HG03565 (cell line): ENCODE results near the gene CPLANE2.
"Not testable (repeated sequence)": the region's sequence is repeated elsewhere in the genome, so short reads cannot be mapped to it uniquely, and the experiment has no call there.

Experiments
- ATAC-seq: cut with Tn5 transposase; IDR thresholded peaks from one replicate; pipeline ENCODE4 v1.9.1; 2021; ENCODE audit warnings: mild to moderate bottlenecking, moderate library complexity; ENCODE audit not compliant: unreplicated experiment

Gene CPLANE2, protein sequence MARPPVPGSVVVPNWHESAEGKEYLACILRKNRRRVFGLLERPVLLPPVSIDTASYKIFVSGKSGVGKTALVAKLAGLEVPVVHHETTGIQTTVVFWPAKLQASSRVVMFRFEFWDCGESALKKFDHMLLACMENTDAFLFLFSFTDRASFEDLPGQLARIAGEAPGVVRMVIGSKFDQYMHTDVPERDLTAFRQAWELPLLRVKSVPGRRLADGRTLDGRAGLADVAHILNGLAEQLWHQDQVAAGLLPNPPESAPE

DNA sequence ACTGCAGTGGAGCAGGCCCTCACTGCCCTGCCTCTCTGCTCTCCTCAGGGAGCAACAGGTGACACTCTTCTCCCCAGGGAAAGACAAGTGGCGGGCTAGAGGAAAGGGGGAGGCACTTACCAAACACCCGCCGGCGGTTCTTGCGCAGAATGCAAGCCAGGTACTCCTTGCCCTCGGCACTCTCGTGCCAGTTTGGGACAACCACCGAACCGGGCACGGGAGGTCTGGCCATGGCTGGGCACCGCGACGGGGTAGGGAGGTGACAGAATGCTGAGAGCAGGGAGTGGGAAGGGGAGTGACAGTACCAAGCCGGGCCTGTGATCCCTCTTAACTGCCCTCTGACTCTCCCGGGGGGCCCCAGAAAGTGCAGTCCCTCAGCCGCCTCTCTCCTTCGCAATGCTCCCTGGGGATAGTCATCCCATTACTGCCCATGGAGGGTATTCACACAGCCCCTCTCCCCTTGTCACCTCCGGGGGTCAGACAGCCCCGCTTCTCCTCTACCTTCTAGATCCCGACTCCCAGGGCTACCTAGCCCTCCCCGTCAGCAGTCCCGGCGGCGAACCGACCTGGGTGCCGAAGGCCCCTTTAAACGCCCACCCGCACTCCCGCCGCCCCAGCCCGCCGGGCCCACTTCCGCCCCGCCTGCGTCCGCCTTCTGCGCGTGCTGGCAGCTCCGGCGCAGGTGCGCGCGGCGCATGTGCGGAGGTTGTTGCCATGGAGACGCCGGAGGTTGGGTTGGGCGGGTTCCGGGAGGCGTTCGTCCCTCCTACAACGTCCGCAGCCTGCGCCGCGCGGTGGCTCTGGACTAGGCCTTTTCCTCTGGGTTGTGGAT, at the start of gene CPLANE2:
Gene CPLANE2 (minus strand): TSS at position 673 of the 832 bp plus-strand sequence. CDS start 441 bp downstream, at position 232.
- peak; percentile 71 for ATAC-seq

DNA sequence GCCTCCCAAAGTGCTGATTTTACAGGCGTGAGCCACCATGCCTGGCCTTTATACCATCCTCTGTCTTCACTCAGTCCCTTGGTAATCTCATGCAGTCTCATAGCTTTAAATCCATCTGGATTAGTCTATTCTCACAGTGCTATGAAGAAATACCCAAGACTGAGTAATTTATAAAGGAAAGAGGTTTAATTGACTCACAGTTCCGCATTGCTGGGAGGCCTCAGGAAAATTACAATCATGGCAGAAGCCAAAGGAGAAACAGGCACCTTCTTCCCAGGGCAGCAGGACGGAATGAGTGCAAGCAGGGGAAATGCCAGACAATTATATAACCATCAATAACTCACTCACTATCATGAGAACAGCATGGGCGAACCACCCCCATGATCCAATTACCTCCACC, 49.1 kb upstream of the CPLANE2 start:
- no peak for ATAC-seq

DNA sequence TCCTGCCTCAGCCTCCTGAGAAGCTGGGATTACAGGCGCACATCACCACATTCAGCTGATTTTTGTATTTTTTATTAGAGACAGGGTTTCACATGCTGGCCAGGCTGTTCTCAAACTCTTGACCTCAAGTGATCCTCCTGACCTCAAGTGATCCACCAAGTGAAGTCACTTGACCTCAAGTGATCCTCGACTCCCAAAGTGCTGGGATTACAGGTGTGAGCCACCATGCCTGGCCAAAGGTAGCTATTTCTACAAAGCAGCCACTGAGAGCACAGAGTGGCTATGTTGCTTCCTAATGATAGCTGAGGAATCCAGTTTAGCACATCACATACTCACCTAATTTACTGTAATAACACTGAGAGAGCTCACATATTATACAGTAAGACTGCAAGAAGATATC, 44.8 kb upstream of the CPLANE2 start:
- ATAC-seq, result no peak

DNA sequence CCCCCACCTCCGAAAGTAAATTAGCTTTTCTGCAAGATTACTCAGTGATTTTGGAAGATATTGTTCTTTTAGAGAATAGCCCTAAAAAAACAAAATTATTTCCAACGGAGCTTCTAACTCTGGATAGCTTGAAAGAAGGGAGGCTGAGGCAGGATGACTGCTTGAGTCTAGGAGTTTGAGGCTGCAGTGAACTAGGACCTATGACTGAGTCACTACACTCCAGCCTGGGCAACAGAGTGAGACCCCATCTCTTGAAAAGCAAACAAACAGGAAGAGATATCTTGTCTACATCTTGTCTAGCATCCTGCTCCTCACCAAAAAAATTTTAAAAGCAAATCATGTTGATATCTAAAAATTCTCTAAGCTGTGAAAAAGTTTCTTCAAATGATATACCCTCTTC, 42.2 kb upstream of the CPLANE2 start:
- ATAC-seq, result no peak

DNA sequence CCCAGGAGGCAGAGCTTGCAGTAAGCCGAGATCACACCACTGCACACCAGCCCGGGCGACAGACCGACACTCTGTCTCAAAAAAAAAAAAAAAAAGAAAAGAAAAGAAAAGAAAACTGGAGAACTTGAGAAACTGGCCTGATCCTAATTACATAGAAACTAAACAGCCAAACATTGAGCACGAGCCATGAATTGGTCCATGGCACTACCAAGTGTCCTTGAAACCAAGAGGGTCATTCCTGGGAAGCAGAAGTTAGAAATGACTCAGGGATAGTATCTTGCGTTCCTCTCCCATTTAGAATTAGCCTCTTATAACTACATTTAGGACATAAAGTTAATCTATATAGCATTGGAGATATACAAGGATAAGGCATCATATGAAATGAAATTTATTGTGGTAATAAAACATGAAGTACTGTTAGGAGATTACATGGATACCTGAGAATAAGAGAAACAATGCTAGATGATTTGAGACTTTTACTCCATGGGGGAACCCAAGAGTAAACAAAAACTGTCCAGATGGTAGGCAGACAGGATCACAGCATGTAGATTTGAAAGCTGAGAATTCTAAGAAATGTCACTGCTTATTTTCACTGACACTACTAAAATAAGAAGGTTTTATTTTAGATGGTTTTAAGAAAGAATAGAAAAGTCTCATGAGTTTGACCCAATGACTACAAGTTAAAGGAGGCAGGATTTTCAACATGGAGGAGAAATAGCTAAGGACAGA, 39.5 kb upstream of the CPLANE2 start:
- no peak for ATAC-seq

DNA sequence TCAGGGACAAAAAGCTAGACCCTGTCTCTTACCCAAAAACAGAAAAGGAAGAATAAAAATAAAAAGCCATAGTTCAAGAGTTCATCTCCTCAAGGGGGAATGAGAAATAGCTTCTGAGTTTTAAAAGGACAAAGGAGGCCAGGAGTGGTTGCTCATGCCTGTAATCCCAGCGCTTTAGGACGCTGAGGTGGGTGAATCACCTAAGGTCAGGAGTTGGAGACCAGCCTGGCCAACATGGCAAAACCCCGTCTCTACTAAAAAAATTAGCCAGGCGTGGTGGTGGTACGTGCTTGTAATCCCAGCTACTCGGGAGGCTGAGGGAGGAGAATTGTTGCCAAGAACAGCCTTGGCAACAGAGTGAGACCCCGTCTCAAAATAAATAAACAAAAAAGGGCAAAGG, 38.6 kb upstream of the CPLANE2 start:
- no peak for ATAC-seq

DNA sequence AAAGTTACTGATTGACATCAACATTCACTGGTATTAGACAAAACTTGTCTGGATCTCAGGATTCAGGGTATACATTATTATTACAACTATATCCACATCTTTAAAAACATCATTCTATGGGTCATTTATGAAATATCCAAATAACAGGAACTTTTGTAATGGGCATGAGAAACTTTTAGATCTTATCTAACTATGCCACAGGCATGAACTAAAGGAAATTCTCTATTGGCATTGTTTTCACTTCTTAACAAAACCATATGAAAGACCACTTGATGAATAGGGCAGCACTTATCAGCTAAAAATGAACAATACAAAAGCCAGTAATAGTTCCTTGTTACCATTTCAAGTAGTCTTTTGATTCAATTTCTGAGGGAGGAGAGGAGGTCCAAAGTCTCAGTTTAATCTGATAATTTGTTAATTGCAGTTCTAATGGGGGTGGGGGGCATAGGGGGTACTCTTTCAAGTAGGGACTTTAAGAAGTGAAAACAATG, 30.8 kb upstream of the CPLANE2 start:
- ATAC-seq, result no peak

DNA sequence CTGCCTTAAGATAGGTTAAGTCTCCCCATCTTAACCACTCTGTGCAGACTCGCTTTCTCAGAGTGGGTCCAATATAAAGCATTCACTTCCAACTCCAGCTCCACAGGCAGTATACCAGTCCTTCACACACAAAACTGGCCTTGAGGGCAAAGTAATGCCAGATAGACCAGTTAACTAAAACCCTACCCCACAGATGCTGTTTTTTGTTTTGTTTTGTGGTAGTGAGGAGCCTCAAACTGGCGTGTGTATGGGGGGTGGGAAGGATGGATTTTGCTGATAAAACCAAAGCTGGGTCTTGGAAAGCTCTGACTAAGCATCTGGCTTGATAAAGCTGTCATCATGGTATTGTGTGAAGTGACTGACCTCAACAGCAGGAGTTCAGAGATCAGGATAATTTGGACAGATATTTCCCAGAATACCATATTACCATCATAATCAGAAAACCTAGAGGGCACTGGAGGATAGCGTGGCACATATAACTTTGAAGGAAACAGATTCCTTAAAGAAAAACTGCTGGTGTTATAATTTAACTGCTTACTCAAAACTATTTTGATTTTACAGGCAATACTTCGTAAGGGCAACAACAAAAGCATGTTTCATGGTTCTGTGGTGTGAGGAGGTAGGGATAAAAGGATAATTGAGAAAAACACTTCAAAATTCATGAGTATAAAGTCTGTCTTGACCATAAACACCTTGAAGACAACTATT, 29.6 kb upstream of the CPLANE2 start:
- ATAC-seq, result no peak

DNA sequence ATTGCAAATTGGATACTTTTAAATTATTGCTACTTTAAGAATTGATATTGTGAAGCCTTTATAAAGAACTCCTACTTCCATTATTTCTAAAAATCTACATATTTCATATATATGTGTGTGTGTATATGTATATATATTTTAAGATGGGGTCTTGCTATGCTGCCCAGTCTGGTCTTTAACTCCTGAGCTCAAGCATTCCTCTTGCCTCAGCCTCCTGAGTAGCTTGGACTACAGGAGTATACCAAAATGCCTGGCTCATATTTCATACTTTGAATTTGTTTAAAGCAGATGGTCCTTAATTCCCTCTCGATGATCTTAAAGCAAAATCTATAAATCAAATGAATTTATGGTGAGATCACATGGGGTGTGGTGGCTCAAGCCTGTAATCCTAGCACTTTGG, 25.1 kb upstream of the CPLANE2 start:
- no peak for ATAC-seq

DNA sequence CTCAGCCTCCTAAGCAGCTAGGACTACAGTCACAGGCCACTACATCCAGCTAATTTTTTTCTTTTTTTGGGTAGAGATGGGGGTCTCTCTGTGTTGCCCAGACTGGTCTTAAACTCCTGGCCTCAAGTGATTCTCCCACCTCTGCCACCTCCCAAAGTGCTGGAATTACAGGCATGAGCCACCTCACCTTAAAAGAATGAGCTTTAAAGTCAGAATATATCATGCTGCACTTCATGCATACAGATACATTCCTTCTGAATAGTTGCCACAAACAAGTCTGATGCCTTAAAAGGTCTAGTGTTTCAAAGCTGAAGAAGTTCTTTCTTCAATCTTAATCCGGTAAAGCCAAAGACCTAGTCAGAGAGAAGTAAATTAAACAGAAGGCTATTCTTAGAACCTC, 23.8 kb upstream of the CPLANE2 start:
- ATAC-seq, result no peak

DNA sequence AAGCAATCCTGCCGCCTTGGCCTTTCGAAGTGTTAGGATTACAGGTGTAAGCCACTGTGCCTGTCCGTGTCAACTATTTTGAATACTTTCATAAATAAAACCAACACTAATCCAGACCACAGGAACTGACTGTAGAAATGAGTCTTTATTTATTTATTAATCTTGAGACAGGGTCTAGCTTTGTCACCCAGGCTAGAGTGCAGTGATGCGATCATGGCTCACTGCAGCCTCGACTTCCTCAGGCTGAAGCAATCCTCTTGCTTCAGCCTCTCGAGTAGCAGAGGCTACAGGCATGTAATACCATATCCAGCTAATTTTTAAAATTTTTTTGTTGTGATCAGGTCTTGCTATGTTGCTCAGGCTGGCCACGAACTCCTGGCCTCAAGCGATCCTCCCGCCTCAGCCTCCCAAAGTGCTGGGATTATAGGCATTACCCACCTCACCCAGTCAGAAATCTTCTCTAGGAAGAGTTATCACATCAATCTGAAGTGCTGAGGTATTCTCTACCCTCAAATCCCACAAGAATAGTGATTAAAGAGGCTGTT, 21.7 kb upstream of the CPLANE2 start:
- no peak for ATAC-seq

DNA sequence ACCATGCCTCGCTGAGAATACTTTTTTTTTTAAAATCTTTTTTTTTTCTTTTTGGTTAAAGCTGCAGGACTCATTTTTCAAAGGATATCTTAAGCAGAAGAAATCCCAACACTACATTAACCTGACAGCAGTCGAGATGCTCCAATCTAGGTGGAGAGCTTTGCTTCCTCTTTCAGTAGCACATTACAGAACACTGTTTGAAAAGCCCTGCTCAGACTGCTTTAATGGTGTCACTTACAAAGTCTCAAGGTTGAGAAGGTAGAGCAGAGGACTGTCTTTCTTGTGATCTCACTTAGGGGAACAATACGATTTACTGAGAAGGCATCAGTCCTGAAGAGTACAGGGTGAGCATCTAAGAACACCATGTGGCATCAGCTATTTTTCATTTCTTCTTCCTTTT, 21.0 kb upstream of the CPLANE2 start:
- no peak for ATAC-seq

DNA sequence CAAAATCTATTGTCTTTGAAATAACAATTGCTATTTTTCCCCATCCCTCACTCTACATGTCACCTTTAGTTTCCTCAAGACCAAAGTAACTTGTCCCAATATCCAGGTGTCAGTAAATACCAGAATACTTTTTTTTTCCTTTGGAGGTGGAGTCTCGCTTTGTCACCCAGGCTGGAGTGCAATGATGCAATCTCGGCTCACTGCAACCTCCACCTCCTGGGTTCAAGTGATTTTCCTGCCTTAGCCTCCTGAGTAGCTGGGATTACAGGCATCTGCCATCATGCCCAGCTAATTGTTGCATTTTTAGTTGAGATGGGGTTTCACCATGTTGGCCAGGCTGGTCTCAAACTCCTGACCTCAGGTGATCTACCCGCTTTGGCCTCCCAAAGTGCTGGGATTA, 20.6 kb upstream of the CPLANE2 start:
- ATAC-seq, result not testable (repeated sequence)

DNA sequence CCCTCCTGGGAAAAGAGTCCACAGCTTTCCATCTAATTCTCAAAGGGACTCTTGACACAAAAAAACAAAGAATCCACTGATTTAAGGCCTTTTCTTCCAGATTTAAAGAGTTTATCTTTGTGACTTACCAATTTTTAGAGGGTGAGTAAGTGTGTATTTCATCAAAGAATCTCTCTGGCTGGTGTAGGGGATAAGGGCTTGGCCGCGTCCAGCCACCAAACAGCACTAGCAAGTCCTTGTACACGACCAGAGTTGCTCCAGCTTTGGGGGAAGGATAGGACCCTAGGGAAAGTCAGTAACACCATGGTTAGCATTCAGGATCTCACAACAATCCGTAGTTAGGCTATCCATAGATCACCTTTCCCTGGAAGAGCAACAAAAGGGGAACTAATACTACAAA, 19.5 kb upstream of the CPLANE2 start:
- ATAC-seq, result no peak

DNA sequence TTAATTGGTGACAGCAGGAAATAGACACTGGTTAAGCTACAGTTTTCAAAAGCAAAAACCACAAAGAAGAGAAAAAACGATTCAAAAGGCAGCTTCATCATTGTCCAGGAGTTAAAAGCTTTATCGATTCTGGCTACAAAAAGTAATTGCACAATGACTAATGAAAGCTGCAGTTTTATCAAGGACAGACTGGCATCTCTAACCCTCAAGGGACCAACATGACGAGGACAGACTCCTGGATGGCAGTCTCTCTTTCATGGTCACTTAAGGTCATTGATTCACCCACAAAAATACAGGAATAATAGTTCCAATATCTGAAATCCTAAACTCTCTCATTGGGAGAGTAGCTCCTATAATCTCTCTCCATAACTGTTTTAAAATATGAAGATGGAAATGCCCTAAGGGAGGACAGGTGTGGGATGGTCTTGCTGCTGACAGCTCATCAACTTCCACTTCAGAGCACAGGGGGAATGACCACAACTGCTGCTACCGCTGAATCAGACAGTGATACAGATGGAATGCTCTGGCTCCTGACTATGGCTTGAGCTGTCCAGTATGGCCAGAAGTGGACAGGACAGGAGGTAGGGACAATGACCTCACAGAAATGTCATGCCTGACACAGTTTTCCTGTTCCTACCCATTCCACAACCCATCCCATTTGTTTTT, 17.4 kb upstream of the CPLANE2 start:
- ATAC-seq, result no peak

DNA sequence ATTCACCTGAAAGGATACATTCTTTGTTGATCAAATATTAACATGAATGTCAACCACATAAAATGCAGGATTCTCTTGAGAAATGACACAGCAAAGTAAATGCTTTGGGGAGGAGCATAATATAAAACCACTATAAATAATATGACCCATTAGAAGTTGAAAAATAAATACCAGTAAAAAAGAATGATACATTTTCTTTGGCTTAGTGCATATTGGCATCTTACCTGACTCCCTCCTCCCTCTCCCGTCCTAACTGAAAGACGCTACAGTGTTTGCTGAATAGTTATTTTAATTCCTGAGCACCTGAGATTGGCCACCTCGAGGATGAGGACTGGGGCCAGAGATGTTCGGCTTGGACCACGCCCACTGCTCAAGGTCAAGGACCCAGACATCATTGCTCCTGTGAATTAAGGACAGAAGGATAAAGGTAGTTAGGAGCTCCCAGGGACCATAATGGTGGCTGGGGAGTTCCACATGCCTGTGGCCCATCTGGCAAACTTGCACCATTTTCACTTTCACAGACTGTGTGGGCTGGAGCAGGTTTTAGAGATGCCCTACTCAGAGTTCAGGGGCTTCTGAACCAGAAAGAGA, 16.4 kb upstream of the CPLANE2 start:
- no peak for ATAC-seq

DNA sequence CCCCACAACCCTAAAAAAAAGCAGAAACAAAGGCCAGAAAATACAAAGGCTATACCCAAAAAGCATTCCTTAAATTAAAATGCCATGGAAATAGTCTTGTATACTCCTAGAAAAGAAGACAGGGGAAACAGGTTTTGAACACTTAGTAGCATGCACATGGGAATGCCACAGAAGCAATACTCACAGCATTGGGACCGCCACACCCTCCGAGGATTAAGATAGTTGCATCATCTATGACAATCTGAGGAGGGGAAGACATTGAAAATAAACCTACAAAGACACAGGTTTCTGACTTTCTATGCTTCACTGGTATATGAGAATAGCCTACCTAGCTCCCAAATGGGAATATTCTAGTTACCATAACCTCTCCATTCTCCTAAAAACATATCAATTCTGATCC, 15.9 kb upstream of the CPLANE2 start:
- ATAC-seq, result no peak

DNA sequence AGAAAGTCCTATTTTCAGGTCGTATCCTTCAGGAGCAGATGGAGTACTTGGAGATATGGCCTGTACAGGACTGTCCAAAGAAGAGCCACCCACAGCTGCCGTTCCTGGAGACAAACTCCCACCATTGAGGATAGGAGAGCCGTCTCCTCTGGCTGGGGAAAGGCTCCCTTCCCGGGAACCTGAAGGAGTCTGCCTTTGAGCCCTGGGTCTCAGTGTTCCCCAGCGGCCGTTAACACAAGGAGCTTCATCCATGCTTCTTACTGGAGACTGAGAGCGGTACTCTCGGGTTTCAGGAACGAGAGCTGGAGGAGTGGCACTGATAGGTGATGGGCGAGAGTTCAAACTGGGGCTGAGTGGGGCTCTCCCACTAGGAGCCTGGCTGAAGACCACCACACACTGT, 14.4 kb upstream of the CPLANE2 start:
- no peak for ATAC-seq

DNA sequence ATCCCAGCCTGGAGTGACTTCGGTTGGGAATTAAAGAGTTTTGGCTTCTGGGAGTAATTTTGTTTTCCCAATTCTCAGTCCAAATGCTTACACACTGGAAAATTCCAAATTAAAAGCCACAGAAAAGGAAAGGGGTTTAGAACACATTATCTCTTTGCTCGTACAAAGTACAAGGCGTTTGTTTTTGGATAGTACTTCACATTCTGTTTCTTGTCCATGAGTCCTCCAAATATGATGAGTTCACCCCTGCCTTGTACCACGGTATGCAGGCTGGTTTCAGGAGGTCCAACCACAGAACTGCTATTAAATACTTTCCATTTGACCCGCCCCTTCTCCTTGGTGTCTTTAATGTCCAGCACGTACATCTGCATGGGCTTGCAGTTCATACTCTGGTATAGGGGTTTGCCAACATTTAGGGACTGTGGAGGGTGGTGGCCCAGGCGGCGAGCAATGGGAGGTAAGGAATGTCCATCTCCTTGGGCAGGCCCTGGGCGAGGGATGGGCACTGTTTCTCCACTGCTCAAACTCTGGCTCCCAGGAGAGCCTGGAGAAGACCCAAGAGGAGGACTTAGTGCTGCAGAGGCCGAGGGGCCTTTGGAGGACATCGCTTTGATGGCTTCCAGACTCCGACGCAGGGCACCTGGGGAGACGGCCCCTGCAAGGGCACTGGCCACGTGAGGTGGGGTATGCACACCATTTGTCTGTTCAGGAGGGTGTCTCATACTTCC, 13.7 kb upstream of the CPLANE2 start:
- no peak for ATAC-seq
